Middle frontal gyrus (tissue), 1 donor: Measurements from ENCODE around the gene RNU6-9.
"Not testable (repeated sequence)": the region's sequence is repeated elsewhere in the genome, so short reads cannot be mapped to it uniquely, and the experiment has no call there.

Source experiments
- DNase-seq: peaks from one replicate; pipeline ENCODE4 v3.0.0-alpha.2; 2015; ENCODE audit warnings: low spot score; ENCODE audit errors: extremely low spot score

Gene RNU6-9

GRCh38 chr19:877992-878660 is 15.2 kb upstream of the RNU6-9 start:
- DNase-seq, result not testable (repeated sequence)

GRCh38 chr19:878751-879561 is 14.3 kb upstream of the RNU6-9 start:
- not testable (repeated sequence) for DNase-seq

- DNase-seq, result no peak
Observed at GRCh38 chr19:879711-880438, 13.4 kb upstream of the RNU6-9 start.

DNA sequence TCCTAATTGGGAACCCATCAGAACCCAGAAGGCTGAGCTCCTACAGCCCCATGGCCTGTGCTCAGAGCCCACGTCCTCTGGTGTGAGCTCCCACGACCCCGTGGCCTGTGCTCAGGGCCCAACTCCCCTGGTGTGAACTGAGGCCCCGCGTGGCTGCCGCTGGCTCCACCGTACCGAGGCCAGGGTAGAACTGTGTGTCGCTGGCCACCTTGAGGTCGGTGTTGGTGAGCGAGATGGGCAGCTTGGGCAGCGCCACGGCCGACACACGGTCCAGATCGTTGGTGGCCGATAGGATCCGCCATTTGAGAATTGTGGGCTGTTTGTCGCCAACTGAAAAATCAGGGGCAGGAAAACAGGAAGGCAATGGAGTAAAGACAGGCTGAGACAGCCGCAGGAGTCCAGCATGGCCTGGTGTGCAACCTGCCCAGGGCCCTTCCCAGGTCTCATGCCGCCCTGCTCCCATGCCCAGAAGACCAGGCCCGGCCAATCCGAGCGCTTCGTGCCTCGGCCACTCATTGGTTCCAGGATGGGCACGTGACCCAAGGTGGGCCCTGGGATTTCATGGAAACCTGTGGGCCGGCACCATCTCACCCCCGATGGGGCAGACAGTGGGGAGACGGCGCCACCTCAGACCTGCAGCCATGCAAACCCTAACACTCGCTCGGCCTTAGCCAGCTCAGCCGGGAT is 11.8 kb upstream of the RNU6-9 start:
- DNase-seq, result no peak

DNA sequence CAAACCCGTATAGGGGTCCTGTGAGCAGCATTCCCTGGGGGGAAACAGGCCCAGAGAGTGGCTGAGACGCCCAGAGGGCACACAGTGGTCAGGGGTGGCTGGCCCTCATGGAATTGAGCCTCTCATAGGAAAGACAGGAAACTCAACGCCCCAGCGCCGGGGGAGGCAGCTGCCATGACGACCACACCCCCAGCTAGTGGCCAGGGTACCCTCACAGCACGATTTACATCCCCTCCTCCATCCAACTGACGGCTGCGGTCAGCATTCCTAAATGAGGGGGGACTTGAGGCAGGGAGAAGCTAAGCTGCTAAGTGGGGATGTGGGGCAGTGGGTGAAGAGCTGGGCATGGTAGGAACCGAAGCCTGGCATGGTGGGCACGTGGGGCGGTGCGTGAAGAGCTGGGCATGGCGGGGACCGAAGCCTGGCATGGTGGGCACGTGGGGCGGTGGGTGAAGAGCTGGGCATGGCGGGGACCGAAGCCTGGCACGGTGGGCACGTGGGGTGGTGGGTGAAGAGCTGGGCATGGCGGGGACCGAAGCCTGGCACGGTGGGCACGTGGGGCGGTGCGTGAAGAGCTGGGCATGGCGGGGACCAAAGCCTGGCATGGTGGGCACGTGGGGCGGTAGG is 10.3 kb upstream of the RNU6-9 start:
- DNase-seq, result no peak

- no peak for DNase-seq
Observed at GRCh38 chr19:883661-884211, 9.5 kb upstream of the RNU6-9 start.

- DNase-seq, result no peak
Observed at GRCh38 chr19:884420-885211, 8.7 kb upstream of the RNU6-9 start.

DNA sequence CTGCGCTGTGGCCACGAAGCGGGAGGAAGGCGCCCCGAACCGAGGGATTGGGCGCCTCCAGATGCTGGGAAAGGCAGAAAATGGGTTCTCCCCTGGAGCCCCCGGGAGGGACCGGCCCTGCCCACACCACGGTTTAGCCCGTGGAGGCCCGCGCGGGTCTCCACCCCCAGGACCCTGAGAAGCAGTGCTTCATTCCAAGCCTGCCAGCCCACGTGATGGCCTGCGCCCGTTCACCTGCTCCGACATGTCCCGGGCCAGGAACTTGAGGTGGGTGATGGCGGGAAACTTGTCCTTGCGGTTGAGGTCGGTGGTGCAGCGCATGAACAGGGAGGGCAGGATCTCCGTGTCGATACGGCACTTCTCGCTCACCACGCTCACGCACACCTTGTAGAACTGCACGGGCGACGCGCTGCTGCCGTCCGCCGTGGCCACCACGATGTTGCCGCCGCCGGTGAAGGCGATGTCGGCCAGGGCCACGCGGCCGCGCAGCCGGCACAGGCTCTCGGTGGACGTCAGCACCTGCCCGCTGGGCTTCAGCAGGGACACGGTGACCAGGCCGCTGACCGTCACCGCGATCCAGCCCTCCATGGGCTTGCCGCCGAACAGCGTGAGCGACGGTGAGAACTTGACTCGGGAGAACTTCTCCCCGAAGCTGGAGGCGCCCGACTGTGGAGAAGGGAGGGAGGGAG is 7.6 kb upstream of the RNU6-9 start:
- no peak for DNase-seq

DNA sequence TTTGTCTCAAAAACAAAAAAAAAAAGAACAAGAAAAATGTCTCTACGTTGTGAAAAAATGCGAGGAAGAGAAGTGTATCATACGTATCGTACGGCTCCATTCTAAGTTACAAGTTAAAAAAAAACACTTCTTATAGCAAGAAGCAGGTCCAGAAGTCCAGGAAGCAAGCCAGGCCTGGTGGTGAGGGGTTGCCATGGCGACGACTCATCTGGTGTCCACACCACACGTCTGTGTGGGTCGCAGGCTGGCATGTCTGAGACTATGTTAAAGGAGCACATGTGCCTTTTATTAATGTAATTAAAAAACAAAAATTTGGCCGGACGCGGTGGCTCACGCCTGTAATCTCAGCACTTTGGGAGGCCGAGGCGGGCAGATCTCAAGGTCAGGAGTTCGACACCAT is 6.2 kb upstream of the RNU6-9 start:
- no peak for DNase-seq

DNA sequence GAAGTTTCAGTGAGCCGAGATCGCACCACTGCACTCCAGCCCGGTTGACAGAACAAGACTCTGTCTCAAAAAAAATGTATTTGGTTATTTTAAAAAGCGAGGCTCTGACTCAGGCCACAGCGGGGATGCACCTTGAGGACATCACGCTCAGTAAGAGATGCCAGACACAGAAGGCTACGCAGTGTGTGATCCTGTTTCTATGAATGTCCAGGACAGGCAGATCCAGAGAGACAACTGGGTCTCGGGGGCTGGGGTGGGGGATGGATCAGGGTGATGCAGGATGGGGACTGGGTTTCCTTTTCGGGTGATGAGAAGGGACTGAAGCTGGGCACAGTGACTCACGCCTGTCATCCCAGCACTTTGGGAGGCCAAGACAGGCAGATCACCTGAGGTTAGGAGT is 5.7 kb upstream of the RNU6-9 start:
- no peak for DNase-seq

DNA sequence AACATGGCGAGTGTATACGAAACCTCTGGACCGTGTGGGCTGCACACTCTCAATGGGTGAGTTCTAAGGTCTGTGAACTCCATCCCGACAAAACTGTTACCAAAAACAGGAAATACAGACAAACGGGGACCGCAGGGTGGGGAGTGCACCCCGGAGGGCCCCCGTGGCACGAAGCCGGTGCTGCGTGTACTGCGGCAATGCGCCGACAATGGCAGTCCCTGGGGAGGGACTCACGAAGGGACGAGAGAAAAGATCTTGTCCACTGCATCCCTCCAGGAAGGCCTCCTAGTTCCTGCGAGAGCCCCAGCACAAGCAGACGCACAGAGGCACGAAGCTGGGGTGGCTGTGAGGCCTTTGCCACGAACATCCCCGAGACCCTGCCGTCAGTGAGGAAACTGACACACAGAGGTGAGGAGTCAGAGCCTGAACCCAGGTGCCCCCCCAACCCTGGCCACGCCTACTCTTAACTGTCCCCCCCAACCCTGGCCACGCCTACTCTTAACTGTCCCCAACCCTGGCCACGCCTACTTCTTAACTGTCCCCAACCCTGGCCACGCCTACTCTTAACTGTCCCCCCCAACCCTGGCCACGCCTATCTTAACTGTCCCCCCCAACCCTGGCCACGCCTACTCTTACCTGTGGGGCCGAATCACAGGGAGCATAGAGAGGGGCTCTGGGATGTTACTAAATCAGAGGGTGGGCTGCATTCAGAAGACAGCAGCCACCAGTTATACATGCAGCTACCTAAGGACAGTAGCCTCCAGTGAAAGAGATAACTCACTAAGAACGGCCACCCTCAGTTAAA is 4.5 kb upstream of the RNU6-9 start:
- DNase-seq, result no peak

GRCh38 chr19:889662-890295 is 3.5 kb upstream of the RNU6-9 start:
- no peak for DNase-seq

DNA sequence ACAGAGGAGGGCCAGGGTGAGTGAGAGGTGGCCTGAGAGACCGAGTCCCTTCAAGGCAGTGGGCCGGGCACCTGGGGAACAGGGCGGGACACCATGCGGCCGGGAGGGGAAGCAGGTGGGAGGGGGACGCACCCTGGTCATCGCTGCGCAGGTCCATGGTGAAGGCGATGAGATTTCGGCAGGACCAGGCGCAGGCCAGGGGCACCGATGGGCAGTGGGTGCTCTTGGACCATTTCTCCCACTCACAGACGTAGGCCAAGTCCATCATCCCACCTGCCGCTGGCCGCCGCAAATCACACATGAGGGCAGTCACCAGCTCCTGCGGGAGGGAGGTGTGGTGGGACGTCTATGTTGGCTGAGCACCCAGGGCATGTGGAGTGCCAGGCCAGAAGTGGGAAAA is 2.5 kb upstream of the RNU6-9 start:
- no peak for DNase-seq

DNA sequence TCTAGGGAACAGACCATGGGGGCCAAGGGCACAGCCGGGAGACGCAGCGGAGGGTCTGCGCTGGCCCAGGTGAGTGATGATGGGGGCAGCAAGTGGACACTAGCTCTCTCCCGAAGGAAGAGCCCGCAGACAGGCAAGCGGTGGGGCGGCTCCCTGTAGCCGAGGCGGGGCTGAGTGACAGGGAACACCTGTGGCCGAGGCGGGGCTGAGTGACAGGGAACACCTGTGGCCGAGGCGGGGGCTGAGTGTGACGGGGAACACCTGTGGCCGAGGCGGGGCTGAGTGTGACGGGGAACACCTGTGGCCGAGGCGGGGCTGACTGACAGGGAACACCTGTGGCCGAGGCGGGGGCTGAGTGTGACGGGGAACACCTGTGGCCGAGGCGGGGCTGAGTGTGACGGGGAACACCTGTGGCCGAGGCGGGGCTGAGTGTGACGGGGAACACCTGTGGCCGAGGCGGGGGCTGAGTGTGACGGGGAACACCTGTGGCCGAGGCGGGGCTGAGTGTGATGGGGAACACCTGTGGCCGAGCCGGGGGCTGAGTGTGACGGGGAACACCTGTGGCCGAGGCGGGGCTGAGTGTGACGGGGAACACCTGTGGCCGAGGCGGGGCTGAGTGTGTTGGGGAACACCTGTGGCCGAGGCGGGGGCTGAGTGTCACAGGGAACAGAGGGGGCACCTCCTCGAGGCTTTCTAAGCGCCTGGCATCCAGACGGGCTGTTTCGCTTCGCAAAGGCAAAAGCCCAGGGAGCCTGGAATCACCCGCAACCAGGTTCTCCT is 1.7 kb upstream of the RNU6-9 start:
- DNase-seq, result not testable (repeated sequence)

GRCh38 chr19:892243-892893 is 916 bp upstream of the RNU6-9 start:
- no peak for DNase-seq

- DNase-seq, result no peak
Observed at GRCh38 chr19:896434-896833, 3.1 kb downstream of the RNU6-9 start.

DNA sequence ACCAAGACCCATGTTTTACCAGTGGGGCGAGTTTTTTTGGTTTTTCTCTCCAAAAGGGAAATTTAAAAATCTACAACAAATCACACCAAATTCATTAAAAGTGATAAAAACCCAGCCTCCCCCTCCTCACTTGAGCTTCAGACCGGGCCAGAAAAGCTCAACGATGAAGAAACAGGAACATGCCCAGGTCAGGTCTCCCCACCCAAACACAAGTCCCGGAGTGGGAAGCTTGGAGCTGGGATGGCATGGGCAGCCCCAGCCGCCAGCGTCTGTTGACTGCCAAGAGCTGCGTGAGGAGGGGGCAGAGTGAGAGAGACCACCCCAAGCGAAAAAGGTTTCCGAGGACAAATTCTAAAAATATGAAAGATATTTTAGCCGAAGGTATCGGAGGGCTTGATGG is 3.7 kb downstream of the RNU6-9 start:
- no peak for DNase-seq
